ENCODE measurements around the gene NTSR1.

Gene NTSR1

GRCh38 chr20:62670156-62670555, 38.5 kb upstream of the NTSR1 start:
- Histone ChIP-seq H3K27ac (ENCODE audit: low read length) (no peak overlapping the region), H3K9ac (ENCODE audit: low read length) (no peak overlapping the region), H4K20me1 (ENCODE audit: insufficient read depth, low read length) (no peaks in the 10 kb centered on the region), H3K36me3 (replicated peaks; ENCODE audit: low read depth, low read length) (peaks cover 11% of the 10 kb centered on the region), H2AFZ (ENCODE audit: low read depth, low read length) (no peak overlapping the region), H3K79me2 (ENCODE audit: low read length) (no peaks in the 10 kb centered on the region), H3K27me3 (ENCODE audit: low read depth, low read length) (no peaks in the 10 kb centered on the region), H3K9me3 (ENCODE audit: insufficient read depth, low read length) (no peaks in the 10 kb centered on the region), H3K4me2 (ENCODE audit: low read length) (no peak overlapping the region), H3K4me3 (ENCODE audit: low read length) (no peak overlapping the region), H3K4me1 (ENCODE audit: low read length) (no peaks in the 10 kb centered on the region)
- TF ChIP-seq CTCF (IDR thresholded peaks at IDR 0.05; ENCODE audit: low read depth, low read length) = no peak
- TF ChIP-seq EZH2phosphoT487 (IDR thresholded peaks at IDR 0.05; ENCODE audit: low read depth) = no peak

DNA sequence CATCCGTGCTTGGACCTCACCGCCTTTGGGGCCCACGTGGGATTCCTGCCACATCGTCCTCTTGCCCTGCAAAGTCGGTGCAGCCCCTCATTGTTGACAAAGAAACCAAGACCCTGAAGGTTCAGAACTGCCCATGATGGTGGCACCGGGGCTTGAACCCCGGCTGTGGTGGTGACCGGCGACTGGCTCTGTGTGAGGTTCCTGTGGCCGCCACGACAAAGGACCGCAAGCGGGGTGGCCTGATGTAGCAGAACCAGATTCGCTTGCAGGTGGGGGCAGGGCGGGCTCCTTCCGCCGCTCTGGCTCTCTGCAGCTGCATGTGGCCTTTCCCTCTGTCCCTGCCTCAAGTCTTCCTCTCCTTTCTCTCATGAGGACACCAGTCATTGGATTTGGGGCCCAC, 37.6 kb upstream of the NTSR1 start:
- Histone ChIP-seq H3K9me3 (ENCODE audit: insufficient read depth, low read length) (no peaks in the 10 kb centered on the region), H3K27ac (ENCODE audit: low read length) (no peak overlapping the region), H2AFZ (ENCODE audit: low read depth, low read length) (no peak overlapping the region), H3K9ac (ENCODE audit: low read length) (no peak overlapping the region), H3K4me3 (ENCODE audit: low read length) (no peak overlapping the region), H3K79me2 (ENCODE audit: low read length) (no peaks in the 10 kb centered on the region), H3K4me2 (ENCODE audit: low read length) (no peak overlapping the region), H3K36me3 (replicated peaks; ENCODE audit: low read depth, low read length) (peaks cover 10% of the 10 kb centered on the region), H3K4me1 (ENCODE audit: low read length) (no peaks in the 10 kb centered on the region), H3K27me3 (ENCODE audit: low read depth, low read length) (no peaks in the 10 kb centered on the region), H4K20me1 (ENCODE audit: insufficient read depth, low read length) (no peaks in the 10 kb centered on the region)
- TF ChIP-seq CTCF (IDR thresholded peaks at IDR 0.05; ENCODE audit: low read depth, low read length) (no peak), EZH2phosphoT487 (IDR thresholded peaks at IDR 0.05; ENCODE audit: low read depth) (no peak)

- no peaks in the 10 kb centered on the region for H3K27me3 ChIP-seq (ENCODE audit: low read depth, low read length)
- H4K20me1 ChIP-seq (ENCODE audit: insufficient read depth, low read length) = no peaks in the 10 kb centered on the region
- TF ChIP-seq CTCF (IDR thresholded peaks at IDR 0.05; ENCODE audit: low read depth, low read length) (no peak), EZH2phosphoT487 (IDR thresholded peaks at IDR 0.05; ENCODE audit: low read depth) (no peak)
- no peaks in the 10 kb centered on the region for H3K79me2 ChIP-seq (ENCODE audit: low read length)
- H3K27ac ChIP-seq (ENCODE audit: low read length) = no peak overlapping the region
- H3K36me3 ChIP-seq (replicated peaks; ENCODE audit: low read depth, low read length) = peaks cover 10% of the 10 kb centered on the region
- no peak overlapping the region for H2AFZ ChIP-seq (ENCODE audit: low read depth, low read length)
- H3K4me3 ChIP-seq (ENCODE audit: low read length) = no peak overlapping the region
- no peak overlapping the region for H3K9ac ChIP-seq (ENCODE audit: low read length)
- no peaks in the 10 kb centered on the region for H3K4me1 ChIP-seq (ENCODE audit: low read length)
- H3K4me2 ChIP-seq (ENCODE audit: low read length) = no peak overlapping the region
- no peaks in the 10 kb centered on the region for H3K9me3 ChIP-seq (ENCODE audit: insufficient read depth, low read length)
These were observed 36.9 kb upstream of the NTSR1 start for GRCh38 chr20:62671765-62672164.

- H3K27ac ChIP-seq (ENCODE audit: low read length) = no peak overlapping the region
- no peak for TF ChIP-seq CTCF (IDR thresholded peaks at IDR 0.05; ENCODE audit: low read depth, low read length)
- TF ChIP-seq EZH2phosphoT487 (IDR thresholded peaks at IDR 0.05; ENCODE audit: low read depth) = no peak
These were observed 34.3 kb upstream of the NTSR1 start for GRCh38 chr20:62674370-62674769.

More at GRCh38 chr20:62674370-62674769, 34.3 kb upstream of the NTSR1 start:
- H3K4me2 ChIP-seq (ENCODE audit: low read length) = no peak overlapping the region
- no peaks in the 10 kb centered on the region for H3K4me1 ChIP-seq (ENCODE audit: low read length)
- H3K4me3 ChIP-seq (ENCODE audit: low read length) = no peak overlapping the region
- H3K9ac ChIP-seq (ENCODE audit: low read length) = no peak overlapping the region
- H4K20me1 ChIP-seq (ENCODE audit: insufficient read depth, low read length) = no peaks in the 10 kb centered on the region
- no peaks in the 10 kb centered on the region for H3K9me3 ChIP-seq (ENCODE audit: insufficient read depth, low read length)
- peaks cover 4% of the 10 kb centered on the region for H3K36me3 ChIP-seq (replicated peaks; ENCODE audit: low read depth, low read length)
- no peaks in the 10 kb centered on the region for H3K27me3 ChIP-seq (ENCODE audit: low read depth, low read length)
- H2AFZ ChIP-seq (ENCODE audit: low read depth, low read length) = no peak overlapping the region
- H3K79me2 ChIP-seq (ENCODE audit: low read length) = no peaks in the 10 kb centered on the region

Data from OCI-LY3 (cell line).